A549 (cell line): ENCODE results near the gene TNRC6B. TPM values are rescaled to one million over a fixed set of nuclear protein-coding genes. Genes with fewer than 3 reads are reported as not detected.

ENCODE experiments used
- ATAC-seq, 2 experiments: fragments of 200-7000 bp in 1 of 2; fragments of >200 bp in 1 of 2; cut with Nextera tagmentation in 1 of 2; cut with Tn5 transposase in 1 of 2; 3 replicates each; pipeline versions ENCODE4 v1.8.0 to v1.9.1; 2018 to 2020; ENCODE audit warnings: mild to moderate bottlenecking in 1 of 2, moderate library complexity in 1 of 2
- CTCF ChIA-PET: fragments of 300-600 bp; sonication (Branson Sonifier 250); formaldehyde crosslinking; extraction: SDS; loops from one replicate; lab custom pipeline; 2021; ENCODE audit warnings: antibody characterized with exemption, inconsistent platforms; lab: Yijun Ruan, JAX
- POLR2A ChIA-PET: fragments of 350-600 bp; formaldehyde crosslinking; extraction: SDS; loops from one replicate; lab custom pipeline; 2021; ENCODE audit warnings: antibody characterized with exemption, inconsistent platforms; lab: Yijun Ruan, JAX
- DNase-seq, 2 experiments: peaks; one replicate each; pipeline versions ENCODE4 v3.0.0 to v3.0.0-alpha.2; 2011 to 2016; ENCODE audit warnings: low read depth in 1 of 2, low spot score in 1 of 2
- FAIRE-seq: peaks from 2 replicates; lab custom pipeline; 2011; peaks lifted over from hg19 to GRCh38; lab: Jason Lieb, UNC
- H3K27ac ChIP-seq, 2 experiments: fragments of >200 bp; sonication (Bioruptor Twin); formaldehyde crosslinking; 3 replicates each; pipeline ENCODE4 v1.5.1; 2016 to 2017
- H3K4me1 ChIP-seq: fragments of >200 bp; sonication (Bioruptor Twin); formaldehyde crosslinking; 3 replicates; pipeline ENCODE4 v1.6.1; 2016
- H3K4me2 ChIP-seq: fragments of >200 bp; sonication (Bioruptor Twin); formaldehyde crosslinking; 3 replicates; pipeline ENCODE4 v1.6.1; 2016
- H3K4me3 ChIP-seq: fragments of >200 bp; sonication (Bioruptor Twin); formaldehyde crosslinking; 3 replicates; pipeline ENCODE4 v1.5.1; 2016
- H3K9me3 ChIP-seq: fragments of >200 bp; sonication (Bioruptor Twin); formaldehyde crosslinking; 3 replicates; pipeline ENCODE4 v1.6.1; 2016
- ATOH8 ChIP-seq: fragments of 250-450 bp; sonication (Bioruptor Pico); IDR thresholded peaks from 2 replicates; pipeline ENCODE4 v1.5.0; 2020; ENCODE audit warnings: low read depth, mild to moderate bottlenecking, moderate library complexity
- CBX2 ChIP-seq: fragments of 200-600 bp; sonication (generic); IDR thresholded peaks from 2 replicates; pipeline ENCODE4 v1.6.1; 2016; ENCODE audit warnings: low read depth, mild to moderate bottlenecking, borderline replicate concordance
- CBX8 ChIP-seq: fragments of 200-600 bp; sonication (generic); IDR thresholded peaks from 2 replicates; pipeline ENCODE4 v1.6.1; 2016
- CEBPB ChIP-seq, 2 experiments: fragments of >200 bp in 1 of 2; sonication (Bioruptor Twin) in 1 of 2; formaldehyde crosslinking in 1 of 2; IDR thresholded peaks; 2 replicates each; pipeline ENCODE4 v1.6.1; 2012 to 2016
- CTCF ChIP-seq: fragments of >200 bp; sonication (Bioruptor Twin); formaldehyde crosslinking; IDR thresholded peaks from 3 replicates; pipeline ENCODE4 v1.5.1; 2016
- EHMT2 ChIP-seq: fragments of 200-600 bp; sonication (generic); IDR thresholded peaks from 2 replicates; pipeline ENCODE4 v1.6.1; 2016; ENCODE audit warnings: antibody characterized with exemption, low read depth, mild to moderate bottlenecking, moderate library complexity
- EP300 ChIP-seq, 2 experiments: fragments of >200 bp; sonication (Bioruptor Twin); formaldehyde crosslinking; IDR thresholded peaks; 2 replicates in 1 of 2; 3 replicates in 1 of 2; pipeline ENCODE4 v1.6.1; 2016 to 2017
- FOSB ChIP-seq: fragments of 250-450 bp; sonication (Bioruptor Pico); IDR thresholded peaks from 2 replicates; pipeline ENCODE4 v1.5.0; 2020; ENCODE audit warnings: mild to moderate bottlenecking, moderate library complexity
- FOSL2 ChIP-seq, 2 experiments: fragments of 450-650 bp in 1 of 2; fragments of >200 bp in 1 of 2; sonication (Bioruptor Twin) in 1 of 2; formaldehyde crosslinking; IDR thresholded peaks; 2 replicates each; pipeline versions ENCODE4 v1.5.0 to v1.6.1; 2016 to 2020; ENCODE audit warnings: mild to moderate bottlenecking in 1 of 2, moderate library complexity in 1 of 2
- HDAC2 ChIP-seq: fragments of 200-600 bp; sonication (generic); IDR thresholded peaks from 2 replicates; pipeline ENCODE4 v1.6.1; 2016
- HES2 ChIP-seq: fragments of >200 bp; sonication (Bioruptor Twin); formaldehyde crosslinking; IDR thresholded peaks from 2 replicates; pipeline ENCODE4 v1.6.1; 2016
- JUN ChIP-seq, 2 experiments: fragments of >200 bp; sonication (Bioruptor Twin); formaldehyde crosslinking; IDR thresholded peaks; 2 replicates in 1 of 2; 3 replicates in 1 of 2; pipeline ENCODE4 v1.6.1; 2016 to 2017
- KDM1A ChIP-seq: fragments of 200-600 bp; sonication (generic); IDR thresholded peaks from 2 replicates; pipeline ENCODE4 v1.6.1; 2016; ENCODE audit warnings: low read depth, mild to moderate bottlenecking
- KDM5A ChIP-seq: fragments of 200-600 bp; sonication (generic); IDR thresholded peaks from 2 replicates; pipeline ENCODE4 v1.6.1; 2016; ENCODE audit warnings: antibody characterized with exemption, mild to moderate bottlenecking
- MAFK ChIP-seq: fragments of 450-650 bp; IDR thresholded peaks from 2 replicates; pipeline ENCODE4 v1.6.1; 2014; ENCODE audit not compliant: partially characterized antibody
- MAX ChIP-seq: IDR thresholded peaks from 2 replicates; pipeline ENCODE4 v1.6.1; 2012
- MAZ ChIP-seq: fragments of 150-350 bp; IDR thresholded peaks from 2 replicates; pipeline ENCODE4 v1.6.1; 2014; ENCODE audit warnings: antibody characterized with exemption, low read depth, low read length, borderline replicate concordance
- NPAS2 ChIP-seq: fragments of 250-450 bp; sonication (Bioruptor Pico); IDR thresholded peaks from 2 replicates; pipeline ENCODE4 v1.8.0; 2022; ENCODE audit warnings: mild to moderate bottlenecking, moderate library complexity, borderline replicate concordance
- PHF8 ChIP-seq: fragments of 200-600 bp; sonication (generic); IDR thresholded peaks from 2 replicates; pipeline ENCODE4 v1.6.1; 2016; ENCODE audit warnings: low read depth, mild to moderate bottlenecking, antibody characterized with exemption, moderate library complexity, borderline replicate concordance
- POLR2A ChIP-seq: IDR thresholded peaks from 2 replicates; pipeline ENCODE4 v1.6.1; 2012; ENCODE audit warnings: mild to moderate bottlenecking, low read length
- POLR2AphosphoS2 ChIP-seq: conservative IDR thresholded peaks from 2 replicates; pipeline ENCODE4 v1.6.1; 2012; ENCODE audit warnings: low read length, improper control_type of control experiment, inconsistent platforms
- RAD21 ChIP-seq, 2 experiments: fragments of >200 bp in 1 of 2; sonication (Bioruptor Twin) in 1 of 2; formaldehyde crosslinking in 1 of 2; IDR thresholded peaks in 1 of 2; conservative IDR thresholded peaks in 1 of 2; 2 replicates in 1 of 2; 3 replicates in 1 of 2; pipeline ENCODE4 v1.6.1; 2012 to 2018; ENCODE audit warnings: inconsistent platforms in 1 of 2
- RFX5 ChIP-seq: fragments of 450-650 bp; IDR thresholded peaks from 2 replicates; pipeline ENCODE4 v1.7.1; 2014; ENCODE audit warnings: antibody characterized with exemption, mild to moderate bottlenecking, moderate library complexity
- RNF2 ChIP-seq: fragments of 200-600 bp; sonication (generic); IDR thresholded peaks from 2 replicates; pipeline ENCODE4 v1.6.1; 2016; ENCODE audit warnings: low read depth, mild to moderate bottlenecking, antibody characterized with exemption, moderate library complexity, borderline replicate concordance
- ZC3H11A ChIP-seq: fragments of 450-650 bp; IDR thresholded peaks from 2 replicates; pipeline ENCODE4 v1.6.1; 2014; ENCODE audit warnings: antibody characterized with exemption, mild to moderate bottlenecking
- ZFP36 ChIP-seq: fragments of 450-650 bp; IDR thresholded peaks from 2 replicates; pipeline ENCODE4 v1.6.1; 2014; ENCODE audit warnings: borderline replicate concordance; ENCODE audit not compliant: partially characterized antibody
- WGBS: methylation state at CpG from one replicate; pipeline ENCODE4 v1.1.6; 2017; ENCODE audit errors: missing lambda C conversion rate; 5-methylcytosine and 5-hydroxymethylcytosine counted together
- polyA plus RNA-seq, 4 experiments: library from polyadenylated mRNA; depleted of rRNA in 3 of 4; stranded (reverse); fragments of >200 nt; fragmentation: RNase III in 1 of 4; extraction: RNeasy Plus Mini Kit Qiagen cat#74134 plus additional on column Dnase treatment in 1 of 4; gene quantifications; 2 replicates in 3 of 4; 3 replicates in 1 of 4; pipeline ENCODE4 v1.2.3, GENCODE V29; 2011 to 2017

TNRC6B gene
- polyA plus RNA-seq, 2 of the 4 experiments (the other 2 are of a cell fraction), result 4.9 to 5.0 TPM

GRCh38 chr22:40202225-40202944 lies 24.7 kb downstream of the TNRC6B start:
- DNase-seq, result no peak
- Histone ChIP-seq H3K4me3 (no peak overlapping the region), H3K4me2 (no peak overlapping the region), H3K4me1 (no peaks in the 10 kb centered on the region), H3K27ac (no peak overlapping the region), H3K9me3 (no peaks in the 10 kb centered on the region)
- ChIA-PET CTCF (interaction anchor here (0.6 to 1.0 kb wide), 2 partner anchors 13 to 55 kb away, joined by 3 read pairs; no protein-coding TSS in a partner anchor), POLR2A (no interaction called here)
- ATAC-seq, result no peak
- no peak for TF ChIP-seq POLR2AphosphoS2
- TF ChIP-seq HES2, result no peak
- no peak for TF ChIP-seq EHMT2
- TF ChIP-seq FOSL2 (IDR thresholded peaks at IDR 0.05), result no peak
- TF ChIP-seq FOSL2 (CRISPR knock-in tag; IDR thresholded peaks at IDR 0.05), result no peak
- no peak for TF ChIP-seq MAX
- no peak for TF ChIP-seq RAD21 (conservative IDR thresholded peaks at IDR 0.05 in 1 of 2, IDR thresholded peaks at IDR 0.05 in 1 of 2)
- TF ChIP-seq ZC3H11A, result no peak
- TF ChIP-seq EP300 (IDR thresholded peaks at IDR 0.05), result no peak
- FAIRE-seq, result no peak
- 90% methylated on average over 9 of the region's 9 CpGs for WGBS

- no peak overlapping the region for H3K27ac ChIP-seq
- no peaks in the 10 kb centered on the region for H3K4me1 ChIP-seq
- ChIA-PET CTCF (interaction anchor here (1.0 kb wide), 1 partner anchor 99 kb away, joined by 3 read pairs; no protein-coding TSS in a partner anchor), POLR2A (no interaction called here)
- H3K4me3 ChIP-seq, result no peak overlapping the region
- no peaks in the 10 kb centered on the region for H3K9me3 ChIP-seq
- TF ChIP-seq ZFP36 (no peak), HDAC2 (no peak), RFX5 (no peak), JUN (IDR thresholded peaks at IDR 0.05) (no peak)
- H3K4me2 ChIP-seq, result no peak overlapping the region
- DNase-seq (no peak), ATAC-seq (no peak), FAIRE-seq (no peak)
- WGBS, result 76% methylated on average over 5 of the region's 5 CpGs
These were observed 25.8 kb downstream of the TNRC6B start for GRCh38 chr22:40203572-40203971.

- Histone ChIP-seq H3K9me3 (no peaks in the 10 kb centered on the region), H3K4me3 (no peak overlapping the region), H3K27ac (no peak overlapping the region), H3K4me2 (no peak overlapping the region), H3K4me1 (no peaks in the 10 kb centered on the region)
- FAIRE-seq, result no peak
- 89% methylated on average over 5 of the region's 5 CpGs for WGBS
- TF ChIP-seq KDM1A (no peak), CBX2 (no peak), POLR2A (no peak), ATOH8 (CRISPR knock-in tag) (no peak), MAZ (no peak), EP300 (IDR thresholded peaks at IDR 0.05) (no peak), EHMT2 (no peak), CBX8 (no peak)
- POLR2A ChIA-PET, result no interaction called here
- no peak for ATAC-seq
- no peak for DNase-seq
- CTCF ChIA-PET, result no interaction called here
These were observed 26.8 kb downstream of the TNRC6B start for GRCh38 chr22:40204321-40205116.

- ATAC-seq (no peak), FAIRE-seq (no peak), DNase-seq (no peak)
- Histone ChIP-seq H3K27ac (no peak overlapping the region), H3K4me3 (no peak overlapping the region), H3K4me1 (no peaks in the 10 kb centered on the region), H3K9me3 (no peaks in the 10 kb centered on the region), H3K4me2 (no peak overlapping the region)
- TF ChIP-seq CTCF (no peak), PHF8 (no peak), RAD21 (conservative IDR thresholded peaks at IDR 0.05 in 1 of 2, IDR thresholded peaks at IDR 0.05 in 1 of 2) (no peak), NPAS2 (no peak), CEBPB (IDR thresholded peaks at IDR 0.05) (no peak), FOSB (no peak), EHMT2 (no peak), MAFK (no peak), KDM5A (no peak), RNF2 (no peak), HES2 (no peak)
- POLR2A ChIA-PET, result no interaction called here
- CTCF ChIA-PET, result no interaction called here
- WGBS, result 88% methylated on average over 15 of the region's 15 CpGs
These were observed 28.8 kb downstream of the TNRC6B start for GRCh38 chr22:40206561-40206960.
